HG03039 (cell line): ENCODE measurements around the gene CDK15.

Source experiments
- ATAC-seq: cut with Tn5 transposase; IDR thresholded peaks from one replicate; pipeline ENCODE4 v1.9.1; 2021; ENCODE audit warnings: mild to moderate bottlenecking, moderate library complexity; ENCODE audit not compliant: unreplicated experiment

CDK15 gene

GRCh38 chr2:201906777-201907562 is 100.6 kb downstream of the CDK15 start:
- ATAC-seq: no peak

- no peak for ATAC-seq
These were observed 101.2 kb downstream of the CDK15 start for GRCh38 chr2:201907563-201907881.

GRCh38 chr2:201908901-201909300 is 102.6 kb downstream of the CDK15 start:
- ATAC-seq: no peak

GRCh38 chr2:201909348-201909747 is 103.0 kb downstream of the CDK15 start:
- no peak for ATAC-seq

GRCh38 chr2:201909961-201910361 is 103.6 kb downstream of the CDK15 start:
- ATAC-seq: no peak

GRCh38 chr2:201911372-201911771 is 105.0 kb downstream of the CDK15 start:
- no peak for ATAC-seq

GRCh38 chr2:201913201-201913600 is 106.9 kb downstream of the CDK15 start:
- no peak for ATAC-seq

- no peak for ATAC-seq
These were observed 109.1 kb downstream of the CDK15 start for GRCh38 chr2:201915446-201915845.

- no peak for ATAC-seq
These were observed 110.2 kb downstream of the CDK15 start for GRCh38 chr2:201916565-201916964.

- ATAC-seq: no peak
These were observed 112.4 kb downstream of the CDK15 start for GRCh38 chr2:201918616-201919307.

GRCh38 chr2:201919308-201919634 is 112.9 kb downstream of the CDK15 start:
- ATAC-seq: no peak

- ATAC-seq: no peak
These were observed 117.3 kb downstream of the CDK15 start for GRCh38 chr2:201923436-201924328.

GRCh38 chr2:201924453-201924852 is 118.1 kb downstream of the CDK15 start:
- ATAC-seq: no peak

GRCh38 chr2:201925056-201925455 is 118.7 kb downstream of the CDK15 start:
- ATAC-seq: no peak

- no peak for ATAC-seq
These were observed 119.7 kb downstream of the CDK15 start for GRCh38 chr2:201926067-201926466.

GRCh38 chr2:201928363-201928762 is 122.0 kb downstream of the CDK15 start:
- ATAC-seq: no peak

GRCh38 chr2:201929281-201930026 is 123.1 kb downstream of the CDK15 start:
- no peak for ATAC-seq

- no peak for ATAC-seq
These were observed 123.7 kb downstream of the CDK15 start for GRCh38 chr2:201930043-201930442.

GRCh38 chr2:201930831-201931230 is 124.5 kb downstream of the CDK15 start:
- no peak for ATAC-seq

- ATAC-seq: no peak
These were observed 125.1 kb downstream of the CDK15 start for GRCh38 chr2:201931475-201931874.

- no peak for ATAC-seq
These were observed 125.6 kb downstream of the CDK15 start for GRCh38 chr2:201931951-201932350.
